ENCODE data around the gene MCRIP2.

MCRIP2 gene

DNA sequence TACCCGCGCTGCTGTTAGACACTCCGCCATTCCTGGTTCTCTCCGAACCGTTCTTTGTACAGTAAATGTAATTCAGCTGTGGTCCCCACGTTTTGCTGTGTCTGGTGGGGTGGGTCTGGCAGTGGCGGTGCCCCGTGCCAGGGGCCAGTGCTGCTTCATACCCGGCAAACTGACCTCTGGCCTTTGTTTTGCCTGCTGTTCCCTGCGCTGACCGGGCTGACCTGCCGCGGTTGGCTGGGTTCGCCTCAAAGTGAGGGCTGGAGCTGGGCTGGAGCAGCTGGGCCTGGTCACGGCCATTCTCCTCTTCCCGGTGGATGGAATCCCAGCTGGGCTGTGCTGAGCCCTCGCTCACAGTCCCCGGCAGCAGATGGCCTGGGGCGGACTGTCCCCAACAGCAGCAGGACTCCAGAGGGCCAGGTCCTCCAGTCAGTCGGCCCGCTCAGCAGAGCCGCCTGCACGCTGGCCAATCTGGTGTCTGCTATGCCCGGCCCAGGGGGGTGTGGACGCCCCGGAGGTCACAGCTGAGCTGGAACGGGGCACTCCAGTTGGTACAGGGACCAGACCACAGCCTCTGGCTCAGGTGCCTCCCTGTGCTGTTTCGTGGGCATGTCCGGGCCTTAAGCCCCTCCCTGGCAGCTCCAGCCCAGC lies 12.3 kb upstream of the MCRIP2 start:
- TF ChIP-seq, protein P1, sequence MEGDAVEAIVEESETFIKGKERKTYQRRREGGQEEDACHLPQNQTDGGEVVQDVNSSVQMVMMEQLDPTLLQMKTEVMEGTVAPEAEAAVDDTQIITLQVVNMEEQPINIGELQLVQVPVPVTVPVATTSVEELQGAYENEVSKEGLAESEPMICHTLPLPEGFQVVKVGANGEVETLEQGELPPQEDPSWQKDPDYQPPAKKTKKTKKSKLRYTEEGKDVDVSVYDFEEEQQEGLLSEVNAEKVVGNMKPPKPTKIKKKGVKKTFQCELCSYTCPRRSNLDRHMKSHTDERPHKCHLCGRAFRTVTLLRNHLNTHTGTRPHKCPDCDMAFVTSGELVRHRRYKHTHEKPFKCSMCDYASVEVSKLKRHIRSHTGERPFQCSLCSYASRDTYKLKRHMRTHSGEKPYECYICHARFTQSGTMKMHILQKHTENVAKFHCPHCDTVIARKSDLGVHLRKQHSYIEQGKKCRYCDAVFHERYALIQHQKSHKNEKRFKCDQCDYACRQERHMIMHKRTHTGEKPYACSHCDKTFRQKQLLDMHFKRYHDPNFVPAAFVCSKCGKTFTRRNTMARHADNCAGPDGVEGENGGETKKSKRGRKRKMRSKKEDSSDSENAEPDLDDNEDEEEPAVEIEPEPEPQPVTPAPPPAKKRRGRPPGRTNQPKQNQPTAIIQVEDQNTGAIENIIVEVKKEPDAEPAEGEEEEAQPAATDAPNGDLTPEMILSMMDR (IDR thresholded peaks at IDR 0.05; ENCODE audit: control insufficient read depth, extremely low read depth, insufficient read depth): no peak
- DNase-seq (ENCODE audit: low read depth): no peak
- no peak overlapping the region for H3K4me3 ChIP-seq (ENCODE audit: low read depth, low read length)

DNA sequence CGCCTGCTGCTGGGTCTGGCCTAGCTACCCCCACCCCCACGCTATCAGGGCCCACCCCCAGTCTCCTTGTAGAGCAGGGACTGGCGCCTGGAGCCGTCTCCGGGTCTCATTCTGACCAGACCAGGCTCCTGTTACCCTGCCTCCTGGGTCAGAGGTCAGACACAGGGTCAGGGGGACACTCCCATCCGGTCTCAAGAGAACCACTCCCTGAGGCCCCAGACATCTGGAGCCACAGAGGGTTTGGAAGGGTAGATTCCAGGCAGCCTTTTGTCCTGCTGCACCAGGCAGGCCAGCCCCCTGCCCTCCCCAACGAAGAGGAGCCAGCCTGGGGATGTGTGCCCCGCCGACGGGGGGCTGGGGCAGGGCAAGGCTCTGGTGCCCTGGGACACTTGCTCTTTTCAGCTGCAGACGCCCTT lies 11.8 kb upstream of the MCRIP2 start:
- no peak overlapping the region for H3K4me3 ChIP-seq (ENCODE audit: low read depth, low read length)
- no peak for DNase-seq (ENCODE audit: low read depth)
- TF ChIP-seq, protein P1 (IDR thresholded peaks at IDR 0.05; ENCODE audit: control insufficient read depth, extremely low read depth, insufficient read depth): no peak

DNA sequence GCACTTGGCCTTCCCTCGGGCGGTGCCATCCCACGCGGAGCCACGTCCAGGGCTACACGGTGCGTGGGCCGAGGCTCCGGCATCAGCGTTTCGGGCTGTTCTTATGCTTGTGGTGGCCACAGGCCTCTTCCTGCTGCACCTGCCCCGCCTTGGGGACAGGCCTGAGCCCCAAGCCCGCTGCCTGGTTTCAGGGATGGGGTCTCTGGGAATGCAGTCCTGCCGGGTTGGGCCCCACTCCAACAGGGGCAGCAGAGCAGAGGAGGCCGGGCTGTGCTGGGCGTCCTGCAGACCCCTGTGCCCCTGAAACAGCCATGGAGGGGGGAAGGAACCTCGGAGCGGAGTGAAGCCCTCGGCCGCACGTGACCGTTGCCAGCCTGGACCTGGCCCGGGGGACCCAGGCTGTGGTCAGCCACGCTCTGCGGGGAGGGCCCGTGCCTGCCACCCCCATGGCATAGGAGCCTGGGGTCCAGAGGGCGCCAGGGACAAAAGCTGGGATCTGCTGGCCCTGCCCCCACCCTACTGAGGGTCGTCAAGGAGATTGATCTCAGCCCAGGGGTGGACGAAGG lies 11.3 kb upstream of the MCRIP2 start:
- H3K4me3 ChIP-seq (ENCODE audit: low read depth, low read length): no peak overlapping the region
- no peak for DNase-seq (ENCODE audit: low read depth)
- TF ChIP-seq, protein P1 (IDR thresholded peaks at IDR 0.05; ENCODE audit: control insufficient read depth, extremely low read depth, insufficient read depth): no peak

DNA sequence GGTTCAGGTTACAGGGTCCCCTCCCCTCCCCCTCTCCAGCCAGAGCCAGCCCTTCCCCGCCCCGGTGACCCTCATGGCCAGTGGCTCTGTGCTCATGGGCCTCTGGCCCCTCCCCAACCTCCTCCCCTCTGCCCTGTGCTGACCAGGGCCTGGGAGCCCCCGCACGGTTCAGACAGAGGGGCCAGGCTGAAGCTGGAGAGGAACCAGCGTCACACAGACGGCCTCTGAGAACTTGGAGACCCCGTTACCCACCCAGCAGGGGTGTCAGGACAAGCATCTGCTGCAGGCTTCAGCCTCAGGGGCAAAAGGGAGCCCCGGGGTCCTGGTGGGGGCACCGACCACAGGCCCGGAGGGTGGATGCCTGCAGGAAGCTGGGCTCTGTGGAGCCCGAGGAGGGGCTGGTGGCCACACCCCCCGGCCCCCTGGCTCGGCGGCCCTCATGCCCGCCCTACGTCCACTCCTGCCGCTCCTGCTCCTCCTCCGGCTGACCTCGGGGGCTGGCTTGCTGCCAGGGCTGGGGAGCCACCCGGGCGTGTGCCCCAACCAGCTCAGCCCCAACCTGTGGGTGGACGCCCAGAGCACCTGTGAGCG lies 10.7 kb upstream of the MCRIP2 start, which contains the start of gene WFIKKN1:
Gene WFIKKN1, plus strand, starts transcription at position 171 of the 591 bp plus-strand sequence. Its CDS starts 269 bp downstream, at position 440.
- TF ChIP-seq, protein P1 (IDR thresholded peaks at IDR 0.05; ENCODE audit: control insufficient read depth, extremely low read depth, insufficient read depth): no peak
- no peak within 1 kb of the TSS for H3K4me3 ChIP-seq (ENCODE audit: low read depth, low read length)
- DNase-seq (ENCODE audit: low read depth): no peak

DNA sequence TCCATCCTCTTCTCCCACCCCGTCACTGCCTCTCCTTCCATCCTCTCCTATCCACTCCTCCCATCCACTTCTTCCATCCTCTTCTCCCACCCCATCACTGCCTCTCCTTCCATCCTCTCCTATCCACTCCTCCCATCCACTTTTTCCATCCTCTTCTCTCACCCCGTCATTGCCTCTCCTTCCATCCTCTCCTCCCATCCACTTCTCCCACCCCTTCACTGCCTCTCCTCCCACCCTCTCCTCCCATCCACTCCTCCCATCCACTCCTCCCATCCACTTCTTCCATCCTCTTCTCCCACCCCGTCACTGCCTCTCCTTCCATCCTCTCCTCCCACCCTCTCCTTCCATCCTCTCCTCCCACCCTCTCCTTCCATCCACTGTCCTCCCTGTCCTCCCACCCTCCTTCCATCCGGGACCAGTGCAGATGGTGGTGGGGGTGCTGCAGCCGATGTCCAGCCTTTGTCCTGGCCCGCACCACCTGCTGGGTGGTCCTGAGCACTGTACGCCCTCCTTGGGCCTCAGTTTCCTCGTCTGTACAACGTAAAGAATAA lies 9.7 kb upstream of the MCRIP2 start:
- TF ChIP-seq, protein P1 (IDR thresholded peaks at IDR 0.05; ENCODE audit: control insufficient read depth, extremely low read depth, insufficient read depth): no peak
- no peak overlapping the region for H3K4me3 ChIP-seq (ENCODE audit: low read depth, low read length)
- DNase-seq (ENCODE audit: low read depth): no peak

DNA sequence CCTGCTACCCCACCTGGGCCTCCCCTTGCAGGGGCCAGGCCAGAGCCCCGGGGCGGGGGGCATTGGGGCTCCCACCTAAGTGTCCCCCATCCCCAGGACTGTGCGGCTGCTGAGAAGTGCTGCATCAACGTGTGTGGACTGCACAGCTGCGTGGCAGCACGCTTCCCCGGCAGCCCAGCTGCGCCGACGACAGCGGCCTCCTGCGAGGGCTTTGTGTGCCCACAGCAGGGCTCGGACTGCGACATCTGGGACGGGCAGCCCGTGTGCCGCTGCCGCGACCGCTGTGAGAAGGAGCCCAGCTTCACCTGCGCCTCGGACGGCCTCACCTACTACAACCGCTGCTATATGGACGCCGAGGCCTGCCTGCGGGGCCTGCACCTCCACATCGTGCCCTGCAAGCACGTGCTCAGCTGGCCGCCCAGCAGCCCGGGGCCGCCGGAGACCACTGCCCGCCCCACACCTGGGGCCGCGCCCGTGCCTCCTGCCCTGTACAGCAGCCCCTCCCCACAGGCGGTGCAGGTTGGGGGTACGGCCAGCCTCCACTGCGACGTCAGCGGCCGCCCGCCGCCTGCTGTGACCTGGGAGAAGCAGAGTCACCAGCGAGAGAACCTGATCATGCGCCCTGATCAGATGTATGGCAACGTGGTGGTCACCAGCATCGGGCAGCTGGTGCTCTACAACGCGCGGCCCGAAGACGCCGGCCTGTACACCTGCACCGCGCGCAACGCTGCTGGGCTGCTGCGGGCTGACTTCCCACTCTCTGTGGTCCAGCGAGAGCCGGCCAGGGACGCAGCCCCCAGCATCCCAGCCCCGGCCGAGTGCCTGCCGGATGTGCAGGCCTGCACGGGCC lies 8.9 kb upstream of the MCRIP2 start:
- no peak for DNase-seq (ENCODE audit: low read depth)
- H3K4me3 ChIP-seq (ENCODE audit: low read depth, low read length): no peak overlapping the region
- TF ChIP-seq, protein P1 (IDR thresholded peaks at IDR 0.05; ENCODE audit: control insufficient read depth, extremely low read depth, insufficient read depth): no peak

All from LNCaP clone FGC (cell line).